ENCODE results near the gene GPR107.

GPR107 gene

DNA sequence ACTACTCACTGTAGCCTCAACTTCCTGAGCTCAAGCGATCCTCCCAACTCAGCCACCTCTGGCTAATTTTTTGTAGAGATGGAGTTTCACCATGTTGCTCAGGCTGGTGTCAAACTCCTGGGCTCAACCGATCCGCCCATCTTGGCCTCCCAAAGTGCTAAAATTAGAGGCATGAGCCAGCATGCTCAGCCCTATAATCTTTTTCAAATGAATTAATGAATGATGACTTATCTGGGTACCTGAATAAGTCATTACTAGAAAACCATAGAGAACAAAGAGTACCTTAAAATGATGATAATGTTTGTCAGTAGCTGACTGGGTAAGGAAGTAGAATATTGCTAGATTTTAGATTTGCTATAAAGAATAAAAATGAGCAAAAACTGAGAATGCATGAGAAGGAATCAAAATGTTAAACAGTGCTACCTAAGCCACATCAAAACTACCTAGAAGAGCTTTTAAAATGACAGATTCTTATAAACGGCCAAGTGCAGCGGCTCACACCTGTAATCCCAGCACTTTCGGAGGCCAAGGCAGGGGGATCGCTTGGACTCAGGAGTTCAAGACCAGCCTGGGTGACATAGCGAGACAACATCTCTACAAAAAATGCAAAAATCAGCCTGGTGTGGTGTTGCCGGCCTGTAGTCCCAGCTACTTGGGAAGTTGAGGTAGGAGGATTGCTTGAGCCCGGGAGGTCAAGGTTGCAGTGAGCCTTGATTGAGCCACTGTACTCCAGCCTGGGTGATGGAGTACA is 24.3 kb upstream of the GPR107 start:
- no peak overlapping the region for H3K56ac ChIP-seq (ENCODE audit: low read length)
- H3K4me1 ChIP-seq (ENCODE audit: control insufficient read depth, low read depth, low read length), result no peaks in the 10 kb centered on the region
- H3K18ac ChIP-seq (ENCODE audit: low read length), result no peak overlapping the region
- H2BK120ac ChIP-seq (ENCODE audit: low read depth, low read length), result no peak overlapping the region
- H3K27me3 ChIP-seq (ENCODE audit: insufficient read depth, low read length, poor library complexity), result no peaks in the 10 kb centered on the region
- no peaks in the 10 kb centered on the region for H3K36me3 ChIP-seq (ENCODE audit: control insufficient read depth, insufficient read depth, low read length)
- DNase-seq, result no peak
- H3K79me2 ChIP-seq (ENCODE audit: control insufficient read depth, insufficient read depth, low read length), result no peaks in the 10 kb centered on the region
- no peak overlapping the region for H3K23ac ChIP-seq (ENCODE audit: low read length)
- H4K8ac ChIP-seq (ENCODE audit: low read depth, low read length), result no peak overlapping the region
- no peak overlapping the region for H3K27ac ChIP-seq (ENCODE audit: low read depth, low read length)
- no peak overlapping the region for H2BK5ac ChIP-seq (ENCODE audit: low read length)
- H3K4me2 ChIP-seq (ENCODE audit: low read length), result no peak overlapping the region
- H3K79me1 ChIP-seq (ENCODE audit: low read length), result peaks cover 2% of the 10 kb centered on the region
- H3K9ac ChIP-seq (ENCODE audit: low read length), result no peak overlapping the region
- no peak overlapping the region for H3K4me3 ChIP-seq (ENCODE audit: low read length)
- H4K5ac ChIP-seq (ENCODE audit: low read length), result no peak overlapping the region
- no peak overlapping the region for H2BK15ac ChIP-seq (replicated peaks; ENCODE audit: low read depth)
- no CpG with 5 or more reads among the region's 10 CpGs for WGBS (ENCODE audit: extremely low coverage, insufficient coverage, low lambda C conversion rate)
- no peak overlapping the region for H3K4ac ChIP-seq (ENCODE audit: low read depth, low read length)
- H2AK5ac ChIP-seq (ENCODE audit: low read length), result no peak overlapping the region

DNA sequence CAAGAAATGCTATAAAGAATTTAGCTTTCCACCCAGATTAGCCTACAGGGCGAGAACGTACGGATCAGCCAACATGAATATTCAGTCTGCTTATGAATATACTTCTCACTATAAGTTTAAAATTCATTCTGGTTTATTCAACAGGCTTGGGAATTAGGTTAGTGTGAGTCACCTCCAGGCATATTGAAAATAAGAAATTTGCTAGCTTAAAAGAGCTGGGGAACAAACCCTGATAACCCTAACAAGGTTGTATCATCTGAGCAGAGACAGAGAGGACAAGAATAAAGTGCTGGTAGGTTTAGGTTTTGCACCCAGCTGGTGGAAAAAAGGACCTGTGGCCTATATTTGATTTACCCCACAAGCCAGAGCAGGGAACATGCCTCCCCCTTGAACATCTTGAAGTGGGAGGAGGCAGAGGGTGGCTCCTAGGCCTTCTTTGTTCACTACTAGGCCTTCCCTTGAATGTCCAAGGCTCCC is 23.0 kb upstream of the GPR107 start:
- DNase-seq, result no peak
- no peak overlapping the region for H2BK5ac ChIP-seq (ENCODE audit: low read length)
- no peak overlapping the region for H3K56ac ChIP-seq (ENCODE audit: low read length)
- H4K5ac ChIP-seq (ENCODE audit: low read length), result no peak overlapping the region
- no peaks in the 10 kb centered on the region for H3K4me1 ChIP-seq (ENCODE audit: control insufficient read depth, low read depth, low read length)
- no peaks in the 10 kb centered on the region for H3K79me2 ChIP-seq (ENCODE audit: control insufficient read depth, insufficient read depth, low read length)
- no peak overlapping the region for H3K9ac ChIP-seq (ENCODE audit: low read length)
- H3K27ac ChIP-seq (ENCODE audit: low read depth, low read length), result no peak overlapping the region
- H2BK15ac ChIP-seq (replicated peaks; ENCODE audit: low read depth), result no peak overlapping the region
- H3K18ac ChIP-seq (ENCODE audit: low read length), result no peak overlapping the region
- H3K4me3 ChIP-seq (ENCODE audit: low read length), result no peak overlapping the region
- no peaks in the 10 kb centered on the region for H3K36me3 ChIP-seq (ENCODE audit: control insufficient read depth, insufficient read depth, low read length)
- no CpG with 5 or more reads among the region's 3 CpGs for WGBS (ENCODE audit: extremely low coverage, insufficient coverage, low lambda C conversion rate)
- H2AK5ac ChIP-seq (ENCODE audit: low read length), result no peak overlapping the region
- no peaks in the 10 kb centered on the region for H3K27me3 ChIP-seq (ENCODE audit: insufficient read depth, low read length, poor library complexity)
- no peak overlapping the region for H2BK120ac ChIP-seq (ENCODE audit: low read depth, low read length)
- peaks cover 3% of the 10 kb centered on the region for H3K79me1 ChIP-seq (ENCODE audit: low read length)
- H3K23ac ChIP-seq (ENCODE audit: low read length), result no peak overlapping the region
- no peak overlapping the region for H3K4ac ChIP-seq (ENCODE audit: low read depth, low read length)
- H3K4me2 ChIP-seq (ENCODE audit: low read length), result no peak overlapping the region
- no peak overlapping the region for H4K8ac ChIP-seq (ENCODE audit: low read depth, low read length)

DNA sequence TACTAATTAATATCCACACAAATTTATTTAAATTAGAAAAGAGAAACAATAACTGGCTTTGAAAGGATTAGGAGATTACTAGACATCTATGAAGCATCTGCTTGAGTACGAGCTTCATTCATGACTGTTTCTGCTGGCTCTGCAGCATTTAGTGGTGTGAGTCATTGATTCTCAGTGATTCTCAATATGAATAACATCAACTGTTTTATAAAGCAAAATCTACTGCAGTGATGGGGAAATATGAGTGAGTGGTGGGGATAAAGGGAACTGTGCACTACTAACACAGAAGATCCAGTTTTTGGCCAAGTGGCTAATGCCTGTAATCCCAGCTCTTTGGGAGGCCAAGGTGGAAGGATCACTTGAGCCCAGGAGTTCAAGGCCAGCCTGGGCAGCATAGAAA is 19.1 kb upstream of the GPR107 start:
- Histone ChIP-seq H3K56ac (ENCODE audit: low read length) (no peak overlapping the region), H3K23ac (ENCODE audit: low read length) (no peak overlapping the region), H3K79me1 (ENCODE audit: low read length) (peaks cover 1% of the 10 kb centered on the region), H3K27ac (ENCODE audit: low read depth, low read length) (no peak overlapping the region), H3K4me1 (ENCODE audit: control insufficient read depth, low read depth, low read length) (no peaks in the 10 kb centered on the region), H3K9ac (ENCODE audit: low read length) (no peak overlapping the region), H3K36me3 (ENCODE audit: control insufficient read depth, insufficient read depth, low read length) (no peaks in the 10 kb centered on the region), H2BK15ac (replicated peaks; ENCODE audit: low read depth) (no peak overlapping the region), H4K8ac (ENCODE audit: low read depth, low read length) (no peak overlapping the region), H3K18ac (ENCODE audit: low read length) (no peak overlapping the region), H3K4ac (ENCODE audit: low read depth, low read length) (no peak overlapping the region), H3K4me2 (ENCODE audit: low read length) (no peak overlapping the region), H2BK5ac (ENCODE audit: low read length) (no peak overlapping the region), H3K79me2 (ENCODE audit: control insufficient read depth, insufficient read depth, low read length) (no peaks in the 10 kb centered on the region), H3K4me3 (ENCODE audit: low read length) (no peak overlapping the region), H4K5ac (ENCODE audit: low read length) (no peak overlapping the region), H3K27me3 (ENCODE audit: insufficient read depth, low read length, poor library complexity) (no peaks in the 10 kb centered on the region), H2BK120ac (ENCODE audit: low read depth, low read length) (no peak overlapping the region), H2AK5ac (ENCODE audit: low read length) (no peak overlapping the region)
- DNase-seq, result no peak
- no CpG with 5 or more reads among the region's 1 CpG for WGBS (ENCODE audit: extremely low coverage, insufficient coverage, low lambda C conversion rate)

DNA sequence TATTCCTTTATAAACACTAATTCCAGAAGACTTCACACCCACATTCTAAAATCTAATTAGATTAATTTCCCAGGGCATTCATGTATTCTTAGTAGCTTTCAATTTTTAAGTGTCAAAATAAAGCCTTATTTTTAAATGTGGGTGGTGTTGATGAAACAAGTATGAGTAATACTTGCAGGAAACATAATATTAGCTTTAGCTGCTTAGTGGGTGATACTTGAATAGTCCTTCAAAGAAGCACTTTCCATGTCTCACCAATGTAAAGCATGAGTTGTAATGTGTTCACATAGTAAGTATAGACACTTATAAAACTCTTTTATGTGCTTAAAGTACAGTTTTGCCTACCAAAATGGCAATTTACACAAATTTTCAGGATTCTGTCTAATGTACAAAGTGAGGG is 17.6 kb upstream of the GPR107 start:
- no peak overlapping the region for H3K27ac ChIP-seq (ENCODE audit: low read depth, low read length)
- H2BK120ac ChIP-seq (ENCODE audit: low read depth, low read length), result no peak overlapping the region
- no peak overlapping the region for H4K5ac ChIP-seq (ENCODE audit: low read length)
- no peak overlapping the region for H3K4ac ChIP-seq (ENCODE audit: low read depth, low read length)
- no peak overlapping the region for H3K23ac ChIP-seq (ENCODE audit: low read length)
- no peaks in the 10 kb centered on the region for H3K4me1 ChIP-seq (ENCODE audit: control insufficient read depth, low read depth, low read length)
- H3K79me1 ChIP-seq (ENCODE audit: low read length), result peaks cover 3% of the 10 kb centered on the region
- H2BK5ac ChIP-seq (ENCODE audit: low read length), result no peak overlapping the region
- H3K27me3 ChIP-seq (ENCODE audit: insufficient read depth, low read length, poor library complexity), result peaks cover 1% of the 10 kb centered on the region
- H3K79me2 ChIP-seq (ENCODE audit: control insufficient read depth, insufficient read depth, low read length), result peaks cover 2% of the 10 kb centered on the region
- H3K56ac ChIP-seq (ENCODE audit: low read length), result no peak overlapping the region
- no peaks in the 10 kb centered on the region for H3K36me3 ChIP-seq (ENCODE audit: control insufficient read depth, insufficient read depth, low read length)
- no peak overlapping the region for H3K18ac ChIP-seq (ENCODE audit: low read length)
- H2AK5ac ChIP-seq (ENCODE audit: low read length), result no peak overlapping the region
- H3K9ac ChIP-seq (ENCODE audit: low read length), result no peak overlapping the region
- no peak overlapping the region for H2BK15ac ChIP-seq (replicated peaks; ENCODE audit: low read depth)
- no peak for DNase-seq
- no peak overlapping the region for H3K4me3 ChIP-seq (ENCODE audit: low read length)
- no peak overlapping the region for H4K8ac ChIP-seq (ENCODE audit: low read depth, low read length)
- H3K4me2 ChIP-seq (ENCODE audit: low read length), result no peak overlapping the region

DNA sequence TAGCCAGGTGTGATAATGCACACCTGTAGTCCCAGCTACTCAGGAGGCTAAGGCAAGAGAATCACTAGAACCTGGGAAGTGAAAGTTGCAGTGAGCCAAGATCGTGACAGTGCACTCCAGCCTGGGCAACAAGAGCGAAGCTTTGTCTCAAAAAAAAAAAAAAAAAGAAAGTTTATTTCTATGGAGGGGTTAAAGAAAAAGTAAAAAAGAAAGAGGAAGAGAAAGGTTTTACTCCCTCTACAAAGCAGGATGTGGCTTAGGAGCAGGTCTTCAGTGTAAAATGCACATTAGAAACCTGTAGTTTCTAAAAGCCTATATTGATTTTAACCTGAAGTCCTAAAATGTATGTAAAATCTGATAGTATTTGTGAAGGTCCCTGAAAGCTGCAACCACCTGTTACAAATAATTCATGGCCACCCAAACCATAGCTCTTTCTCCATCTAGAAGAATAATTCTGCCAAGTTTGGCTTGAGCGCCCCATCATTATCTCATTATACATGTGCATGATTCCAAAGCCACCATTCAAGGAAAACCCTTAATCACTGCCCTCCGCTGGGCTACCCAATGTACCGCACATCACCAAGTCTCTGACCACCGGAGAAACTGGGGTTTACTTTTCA is 14.1 kb upstream of the GPR107 start:
- no peak overlapping the region for H4K8ac ChIP-seq (ENCODE audit: low read depth, low read length)
- no peak overlapping the region for H2BK5ac ChIP-seq (ENCODE audit: low read length)
- no CpG with 5 or more reads among the region's 6 CpGs for WGBS (ENCODE audit: extremely low coverage, insufficient coverage, low lambda C conversion rate)
- no peak overlapping the region for H3K4me2 ChIP-seq (ENCODE audit: low read length)
- H3K27me3 ChIP-seq (ENCODE audit: insufficient read depth, low read length, poor library complexity), result peaks cover 1% of the 10 kb centered on the region
- no peak overlapping the region for H3K18ac ChIP-seq (ENCODE audit: low read length)
- H3K27ac ChIP-seq (ENCODE audit: low read depth, low read length), result no peak overlapping the region
- peaks cover 2% of the 10 kb centered on the region for H3K79me2 ChIP-seq (ENCODE audit: control insufficient read depth, insufficient read depth, low read length)
- H2AK5ac ChIP-seq (ENCODE audit: low read length), result no peak overlapping the region
- no peak overlapping the region for H2BK15ac ChIP-seq (replicated peaks; ENCODE audit: low read depth)
- H3K79me1 ChIP-seq (ENCODE audit: low read length), result peaks cover 4% of the 10 kb centered on the region
- H4K5ac ChIP-seq (ENCODE audit: low read length), result no peak overlapping the region
- peaks cover 2% of the 10 kb centered on the region for H3K4me1 ChIP-seq (ENCODE audit: control insufficient read depth, low read depth, low read length)
- DNase-seq, result no peak
- no peaks in the 10 kb centered on the region for H3K36me3 ChIP-seq (ENCODE audit: control insufficient read depth, insufficient read depth, low read length)
- H2BK120ac ChIP-seq (ENCODE audit: low read depth, low read length), result no peak overlapping the region
- no peak overlapping the region for H3K4ac ChIP-seq (ENCODE audit: low read depth, low read length)
- H3K9ac ChIP-seq (ENCODE audit: low read length), result no peak overlapping the region
- no peak overlapping the region for H3K56ac ChIP-seq (ENCODE audit: low read length)
- no peak overlapping the region for H3K4me3 ChIP-seq (ENCODE audit: low read length)
- no peak overlapping the region for H3K23ac ChIP-seq (ENCODE audit: low read length)

Measured in mesendoderm (in vitro differentiated cells).